IMR-90 (cell line): ENCODE measurements around the gene ALPK3. TPM values are rescaled to one million over a fixed set of nuclear protein-coding genes. Genes with fewer than 3 reads are reported as not detected.

Source experiments
- ATAC-seq: fragments of 200-7000 bp; cut with Tn5 transposase; 2 replicates; pipeline ENCODE4 v1.9.1; 2020; ENCODE audit warnings: low read depth, mild to moderate bottlenecking, moderate library complexity
- BruUV-seq: library from RNA; stranded (reverse); fragments of 400-500 nt; replicated peaks from 2 replicates; lab custom pipeline; 2021; lab: Mats Ljungman, UMichigan
- CTCF ChIA-PET: fragments of 300-600 bp; formaldehyde crosslinking; extraction: SDS; loops from one replicate; lab custom pipeline; 2021; ENCODE audit warnings: antibody characterized with exemption; lab: Yijun Ruan, JAX
- POLR2A ChIA-PET: fragments of 300-600 bp; sonication (Branson Sonifier 250); formaldehyde crosslinking; loops from one replicate; lab custom pipeline; 2022; ENCODE audit warnings: antibody characterized with exemption; ENCODE audit not compliant: unreplicated experiment; lab: Charles Lee
- DNase-seq: peaks from one replicate; pipeline ENCODE4 v3.0.0; 2013
- H2AFZ ChIP-seq: replicated peaks from 2 replicates; pipeline ENCODE3; 2013; ENCODE audit warnings: low read length, mild to moderate bottlenecking; ENCODE audit not compliant: poor library complexity
- H2AK5ac ChIP-seq: 2 replicates; pipeline ENCODE4 v1.6.1; 2013; ENCODE audit warnings: low read depth, low read length, inconsistent platforms
- H2AK9ac ChIP-seq: replicated peaks from 2 replicates; pipeline ENCODE3; 2013; ENCODE audit warnings: mild to moderate bottlenecking, low read depth, low read length, moderate library complexity; ENCODE audit not compliant: poor library complexity
- H2BK120ac ChIP-seq: 2 replicates; pipeline ENCODE4 v1.6.1; 2013; ENCODE audit warnings: low read depth, low read length, inconsistent platforms
- H2BK15ac ChIP-seq: 3 replicates; pipeline ENCODE4 v1.6.1; 2013; ENCODE audit warnings: low read depth, low read length, inconsistent platforms
- H2BK20ac ChIP-seq: 2 replicates; pipeline ENCODE4 v1.6.1; 2013; ENCODE audit warnings: low read depth, mild to moderate bottlenecking, inconsistent platforms, low read length, moderate library complexity
- H2BK5ac ChIP-seq: 2 replicates; pipeline ENCODE4 v1.6.1; 2013; ENCODE audit warnings: mild to moderate bottlenecking, low read depth, low read length, inconsistent platforms; ENCODE audit not compliant: poor library complexity, severe bottlenecking
- H3K14ac ChIP-seq: replicated peaks from 2 replicates; pipeline ENCODE4 v1.6.1; 2013; ENCODE audit warnings: low read depth, low read length, inconsistent platforms
- H3K18ac ChIP-seq: 2 replicates; pipeline ENCODE4 v1.6.1; 2013; ENCODE audit warnings: low read depth, low read length, control low read depth
- H3K23ac ChIP-seq: 2 replicates; pipeline ENCODE4 v1.6.1; 2013; ENCODE audit warnings: low read depth, low read length, inconsistent platforms
- H3K27ac ChIP-seq: 2 replicates; pipeline ENCODE4 v1.5.1; 2013; ENCODE audit warnings: mild to moderate bottlenecking, control low read depth, low read length; ENCODE audit not compliant: insufficient read depth
- H3K27me3 ChIP-seq: 2 replicates; pipeline ENCODE4 v1.6.1; 2013; ENCODE audit warnings: low read length; ENCODE audit not compliant: control insufficient read depth, insufficient read depth
- H3K36me3 ChIP-seq: 2 replicates; pipeline ENCODE4 v1.6.1; 2013; ENCODE audit warnings: low read length, mixed read lengths; ENCODE audit not compliant: control insufficient read depth, insufficient read depth
- H3K4ac ChIP-seq: 2 replicates; pipeline ENCODE4 v1.6.1; 2013; ENCODE audit warnings: low read depth, low read length, inconsistent platforms
- H3K4me1 ChIP-seq: 2 replicates; pipeline ENCODE4 v1.6.1; 2013; ENCODE audit warnings: low read length, mixed read lengths; ENCODE audit not compliant: control insufficient read depth, insufficient read depth
- H3K4me2 ChIP-seq: 2 replicates; pipeline ENCODE4 v1.6.1; 2013; ENCODE audit warnings: low read depth, mild to moderate bottlenecking, control low read depth, low read length, moderate library complexity
- H3K4me3 ChIP-seq: 2 replicates; pipeline ENCODE4 v1.5.1; 2013; ENCODE audit warnings: low read depth, mild to moderate bottlenecking, control low read depth, low read length, moderate library complexity; ENCODE audit not compliant: insufficient read depth
- H3K56ac ChIP-seq: 2 replicates; pipeline ENCODE4 v1.6.1; 2013; ENCODE audit warnings: low read length, inconsistent platforms; ENCODE audit not compliant: insufficient read depth; ENCODE audit errors: extremely low read depth
- H3K79me1 ChIP-seq, 2 experiments: 2 replicates each; pipeline ENCODE4 v1.6.1; 2013; ENCODE audit warnings: low read length in 2 of 2, inconsistent platforms in 1 of 2, low read depth in 1 of 2
- H3K9ac ChIP-seq: 2 replicates; pipeline ENCODE4 v1.6.1; 2013; ENCODE audit warnings: low read depth, low read length, control low read depth
- H3K9me1 ChIP-seq: 2 replicates; pipeline ENCODE4 v1.6.1; 2013; ENCODE audit warnings: low read length, inconsistent platforms; ENCODE audit not compliant: insufficient read depth
- H3K9me3 ChIP-seq: 2 replicates; pipeline ENCODE4 v1.6.1; 2013; ENCODE audit warnings: low read length; ENCODE audit not compliant: control insufficient read depth, insufficient read depth
- H4K20me1 ChIP-seq: 2 replicates; pipeline ENCODE4 v1.6.1; 2013; ENCODE audit warnings: low read length, inconsistent platforms; ENCODE audit not compliant: insufficient read depth
- H4K5ac ChIP-seq: 2 replicates; pipeline ENCODE4 v1.6.1; 2013; ENCODE audit warnings: mild to moderate bottlenecking, low read depth, low read length, control low read depth
- H4K8ac ChIP-seq, 2 experiments: 2 replicates each; pipeline ENCODE4 v1.6.1; 2013; ENCODE audit warnings: low read depth in 2 of 2, low read length in 2 of 2, control low read depth in 1 of 2, inconsistent platforms in 1 of 2
- H4K91ac ChIP-seq: 2 replicates; pipeline ENCODE4 v1.6.1; 2013; ENCODE audit warnings: low read depth, low read length, inconsistent platforms; ENCODE audit not compliant: insufficient read depth
- CEBPB ChIP-seq: IDR thresholded peaks from 2 replicates; pipeline ENCODE4 v1.6.1; 2012; ENCODE audit warnings: low read depth, low read length, improper control_type of control experiment
- CHD1 ChIP-seq: IDR thresholded peaks from 2 replicates; pipeline ENCODE4 v1.6.1; 2012; ENCODE audit warnings: low read depth, low read length, improper control_type of control experiment
- ELK1 ChIP-seq: fragments of 150-350 bp; IDR thresholded peaks from 2 replicates; pipeline ENCODE4 v1.6.1; 2016; ENCODE audit warnings: low read depth, mild to moderate bottlenecking, low read length, moderate library complexity, borderline replicate concordance
- FOS ChIP-seq: fragments of 150-350 bp; IDR thresholded peaks from 2 replicates; pipeline ENCODE4 v1.6.1; 2016; ENCODE audit warnings: low read depth, low read length
- MAFK ChIP-seq: IDR thresholded peaks from 2 replicates; pipeline ENCODE4 v1.6.1; 2012; ENCODE audit warnings: low read depth, low read length, improper control_type of control experiment
- MAZ ChIP-seq: IDR thresholded peaks from 2 replicates; pipeline ENCODE4 v1.6.1; 2012; ENCODE audit warnings: low read depth, mild to moderate bottlenecking, low read length, improper control_type of control experiment, moderate library complexity, borderline replicate concordance
- MXI1 ChIP-seq: IDR thresholded peaks from 2 replicates; pipeline ENCODE4 v1.6.1; 2012; ENCODE audit warnings: low read depth, mild to moderate bottlenecking, low read length, moderate library complexity, borderline replicate concordance
- POLR2A ChIP-seq: IDR thresholded peaks from 2 replicates; pipeline ENCODE4 v1.6.1; 2012; ENCODE audit warnings: mild to moderate bottlenecking, low read depth, low read length
- RAD21 ChIP-seq: IDR thresholded peaks from 2 replicates; pipeline ENCODE4 v1.6.1; 2012; ENCODE audit warnings: low read length, improper control_type of control experiment
- RCOR1 ChIP-seq: IDR thresholded peaks from 2 replicates; pipeline ENCODE4 v1.6.1; 2012; ENCODE audit warnings: mild to moderate bottlenecking, low read length, improper control_type of control experiment; ENCODE audit not compliant: insufficient replicate concordance
- RFX5 ChIP-seq: IDR thresholded peaks from 2 replicates; pipeline ENCODE4 v1.8.0; 2012; ENCODE audit warnings: low read depth, mild to moderate bottlenecking, low read length, moderate library complexity
- WGBS, 2 experiments: methylation state at CpG; one replicate each; pipeline versions ENCODE4 v1.1.5 to v1.1.7; 2013; ENCODE audit warnings: missing lambda C conversion rate in 2 of 2; ENCODE audit not compliant: insufficient read length in 1 of 2; ENCODE audit errors: extremely low coverage in 2 of 2; 5-methylcytosine and 5-hydroxymethylcytosine counted together
- dilution Hi-C: fragments of 300-500 bp; cut with HindIII; formaldehyde crosslinking; loops from one replicate; pipeline ENCODE4 v1.14.3; 2018; ENCODE audit warnings: low sequenced_read_pairs; ENCODE audit not compliant: unreplicated experiment
- in situ Hi-C: fragments of 300-500 bp; cut with MboI; formaldehyde crosslinking; loops from 3 replicates; pipeline ENCODE4 v1.14.3; 2019; ENCODE audit warnings: low sequenced_read_pairs, inconsistent platforms, mixed read lengths
- intact Hi-C: fragments of 100-400 bp; cut with micrococcal nuclease; formaldehyde crosslinking; loops from 2 replicates; pipeline ENCODE4 v1.10.0; 2022
- polyA plus RNA-seq, 3 experiments: library from polyadenylated mRNA; depleted of rRNA; stranded (reverse); fragments of >200 nt; gene quantifications; 2 replicates each; pipeline ENCODE4 v1.2.3, GENCODE V29; 2012; ENCODE audit warnings: low replicate concordance in 1 of 3
- total RNA-seq: library from RNA; depleted of rRNA; stranded (reverse); fragments of >200 nt; gene quantifications from 2 replicates; pipeline ENCODE4 v1.2.3, GENCODE V29; 2012

ALPK3 gene
- total and polyA plus RNA-seq, 2 of the 4 experiments (the other 2 are of a cell fraction): under 0.01 to 0.26 TPM

- H2BK15ac ChIP-seq: no peak overlapping the region
- no peak overlapping the region for H2BK120ac ChIP-seq
- TF ChIP-seq CHD1: no peak
- no peak for TF ChIP-seq POLR2A
- TF ChIP-seq MAFK: no peak
- no peak for TF ChIP-seq MXI1
- TF ChIP-seq ELK1: no peak
- TF ChIP-seq FOS: no peak
- no peak for TF ChIP-seq MAZ
- TF ChIP-seq RCOR1: no peak
- no peak for TF ChIP-seq RFX5
- no peak for TF ChIP-seq CEBPB
- TF ChIP-seq RAD21: no peak
- peaks cover 6% of the 10 kb centered on the region; the same call in 1 of the 2 replicates for H3K9me1 ChIP-seq
- H3K36me3 ChIP-seq: no peaks in the 10 kb centered on the region
- H3K4me2 ChIP-seq: no peak overlapping the region
- no TSS peak for BruUV-seq
- intact Hi-C loops (no loop called here), in situ Hi-C loops (no loop called here), dilution Hi-C loops (no loop called here)
- CTCF ChIA-PET: interaction anchor here (1.9 kb wide), 1 partner anchor 91 kb away, joined by 4 read pairs; no protein-coding TSS in a partner anchor
- no peak overlapping the region for H2BK5ac ChIP-seq
- no peaks in the 10 kb centered on the region for H3K9me3 ChIP-seq
- no peak overlapping the region for H4K91ac ChIP-seq
- POLR2A ChIA-PET: no interaction called here
- no peak for ATAC-seq
- no peak overlapping the region for H3K56ac ChIP-seq
- H4K20me1 ChIP-seq: no peaks in the 10 kb centered on the region
- H4K8ac ChIP-seq: no peak overlapping the region
- no peak overlapping the region for H3K18ac ChIP-seq
- H3K79me1 ChIP-seq: no peaks in the 10 kb centered on the region
- no peak overlapping the region for H3K23ac ChIP-seq
- no peak overlapping the region for H3K4ac ChIP-seq
- no peak overlapping the region for H2AK9ac ChIP-seq
- H2BK20ac ChIP-seq: no peak overlapping the region
- H4K5ac ChIP-seq: no peak overlapping the region
- H2AFZ ChIP-seq: no peak overlapping the region
- H3K27me3 ChIP-seq: peaks cover 26% of the 10 kb centered on the region
- H3K4me1 ChIP-seq: peaks cover 3% of the 10 kb centered on the region; the same call in 1 of the 2 replicates
- no peak overlapping the region for H3K27ac ChIP-seq
- H3K4me3 ChIP-seq: no peak overlapping the region
- no peak overlapping the region for H3K9ac ChIP-seq
- no peak for DNase-seq
- H3K14ac ChIP-seq: no peak overlapping the region
- H2AK5ac ChIP-seq: no peak overlapping the region
- no CpG with 5 or more reads among the region's 1 CpG for WGBS, 2 experiments
Measured at GRCh38 chr15:84836844-84837243, 19.7 kb downstream of the ALPK3 start.
